Heart right ventricle (tissue), 16 donors: Measurements from ENCODE around the gene ATR. TPM values are rescaled to one million over a fixed set of nuclear protein-coding genes. Genes with fewer than 3 reads are reported as not detected.

Experiments
- ATAC-seq, 8 donors: fragments of 200-7000 bp; cut with Tn5 transposase; one replicate each; pipeline ENCODE4 v1.9.1; 2020; ENCODE audit warnings: mild to moderate bottlenecking in 8 of 8, moderate library complexity in 8 of 8, moderate number of reproducible peaks in 1 of 8
- DNase-seq, 2 donors: peaks; one replicate each; pipeline ENCODE4 v3.0.0-alpha.2; 2020
- H3K27ac ChIP-seq, 10 donors: fragments of 200-600 bp; sonication (generic) in 2 of 10; one replicate each; pipeline versions ENCODE4 v1.5.0 to v1.8.0; 2020 to 2022; ENCODE audit warnings: mild to moderate bottlenecking in 3 of 10
- H3K27me3 ChIP-seq, 7 donors: fragments of 200-600 bp; one replicate each; pipeline ENCODE4 v1.8.0; 2021 to 2022; ENCODE audit warnings: mild to moderate bottlenecking in 2 of 7
- H3K36me3 ChIP-seq, 9 donors: fragments of 200-600 bp; sonication (generic) in 1 of 9; one replicate each; pipeline versions ENCODE4 v1.5.0 to v1.8.0; 2020 to 2022; ENCODE audit warnings: mild to moderate bottlenecking in 2 of 9
- H3K4me1 ChIP-seq, 9 donors: fragments of 200-600 bp; sonication (generic) in 1 of 9; one replicate each; pipeline versions ENCODE4 v1.5.0 to v1.8.0; 2020 to 2022; ENCODE audit warnings: mild to moderate bottlenecking in 4 of 9
- H3K4me3 ChIP-seq, 10 donors: fragments of 200-600 bp; sonication (generic) in 2 of 10; one replicate each; pipeline versions ENCODE4 v1.5.0 to v1.8.0; 2020 to 2022; ENCODE audit warnings: mild to moderate bottlenecking in 7 of 10, moderate library complexity in 2 of 10
- H3K9me3 ChIP-seq, 11 donors: fragments of 200-600 bp in 10 of 11; sonication (generic) in 2 of 11; one replicate each; pipeline versions ENCODE4 v1.5.0 to v1.8.0; 2013 to 2022; ENCODE audit warnings: mild to moderate bottlenecking in 2 of 11, control low read depth in 1 of 11, moderate library complexity in 1 of 11
- CTCF ChIP-seq, 9 donors: fragments of 200-600 bp; sonication (generic) in 2 of 9; IDR thresholded peaks; one replicate each; pipeline versions ENCODE4 v1.5.0 to v1.8.0; 2021 to 2022; ENCODE audit warnings: antibody characterized with exemption in 9 of 9, mild to moderate bottlenecking in 5 of 9, moderate library complexity in 1 of 9
- WGBS, 2 donors: extraction: QIAGEN DNeasy Blood & Tissue Kit; methylation state at CpG; one replicate each; pipeline ENCODE4 v1.1.7; 2013; ENCODE audit warnings: inconsistent platforms in 1 of 2; 5-methylcytosine and 5-hydroxymethylcytosine counted together
- intact Hi-C, 10 donors: fragments of 100-400 bp; cut with DNase I; formaldehyde crosslinking; loops; one replicate each; pipeline versions ENCODE4 v1.11.1 to v1.14.2; 2022
- polyA plus RNA-seq, 2 donors: library from polyadenylated mRNA; stranded (reverse); fragments of 200-250 nt; gene quantifications; one replicate each; pipeline ENCODE4 v1.2.3, GENCODE V29; 2013
- total RNA-seq, 10 donors: library from RNA; stranded (reverse); fragmentation: NEBNext Ultra II Directional in 3 of 10; extraction: Animal tissue kit (Norgen Biotek cat#: 25700) in 3 of 10; gene quantifications; one replicate each; pipeline versions ENCODE4 v1.2.1 to v1.2.4, GENCODE V29; 2021 to 2023
- donor health status: Arrhythmogenic right ventricular cardiomyopathy.
- donor health status: ischemic (EF 13 %, LVEDD 7.1; RV severe dilation, severe dysfunction).
- donor health status: healthy with polysubstance abuse.
- donor health status: DM: no; HTN: yes; CAD: no.
- donor health status: DM: no; HTN: no; CAD: no.
- donor health status: ischemic (EF 25% LVEDD 6.9; RV normal size, moderate dysfunction).
- donor health status: ischemic (EF 25% LVEDD 5.7; RV mildly dilated, moderate dysfunction).
- donor health status: healthy.
- donor health status: DM: yes; HTN: yes; CAD: no.
- donor health status: Ischemic cardiomyopathy.
- donor health status: ischemic (EF 35%, LVEDD 5.7; RV mildly dilated, moderate dysfunction).
- donor health status: nonischemic (EF 11% LVEDD 7.7; RV severe dilation, severe dysfunction).
- donor health status: DM: yes; HTN: yes; CAD: no.
- donor health status: PGD.
- donor health status: ischemic (EF 29% LVEDD 5.4; RV normal size, mild dysfunction).
- donor health status: nonischemic (EF 23%, LVEDD 6.1; RV moderate dilation, normal function).

ATR gene
- total and polyA plus RNA-seq, 12 donors: 4.8 to 19.7 (median 10.8) TPM

- intact Hi-C loops: no loop called here
- Histone ChIP-seq H3K9me3 (no peaks in the 10 kb centered on the region), H3K36me3 (peaks cover 0 to 95% (median 43%) of the 10 kb centered on the region in 9 donors), H3K27me3 (no peaks in the 10 kb centered on the region), H3K4me3 (no peak overlapping the region), H3K27ac (no peak overlapping the region), H3K4me1 (no peaks in the 10 kb centered on the region)
- TF ChIP-seq CTCF (IDR thresholded peaks at IDR 0.05): no peak
- DNase-seq (no peak), ATAC-seq (no peak)
- 96 to 100% methylated on average over 3 of the region's 3 CpGs for WGBS, 2 donors
Measured at GRCh38 chr3:142536519-142536918, 42.0 kb downstream of the ATR start.

GRCh38 chr3:142534543-142534942 lies 44.0 kb downstream of the ATR start:
- no peaks in the 10 kb centered on the region for H3K9me3 ChIP-seq
- no peak overlapping the region for H3K27ac ChIP-seq
- DNase-seq: no peak
- peaks cover 0 to 10% (median 0%) of the 10 kb centered on the region in 9 donors for H3K4me1 ChIP-seq
- no peak overlapping the region for H3K4me3 ChIP-seq
- no peak for TF ChIP-seq CTCF (IDR thresholded peaks at IDR 0.05)
- no peaks in the 10 kb centered on the region for H3K27me3 ChIP-seq
- no peak for ATAC-seq
- peaks cover 0 to 91% (median 43%) of the 10 kb centered on the region in 9 donors for H3K36me3 ChIP-seq
- WGBS, 2 donors: 96 to 99% methylated on average over 2 of the region's 2 CpGs
- intact Hi-C loops: no loop called here

- intact Hi-C loops: no loop called here
Measured at GRCh38 chr3:142530296-142530695, 48.2 kb downstream of the ATR start.

GRCh38 chr3:142523921-142524566 lies 54.5 kb downstream of the ATR start:
- WGBS, 2 donors: 62 to 66% methylated on average over 4 of the region's 4 CpGs
- peaks cover 0 to 52% (median 23%) of the 10 kb centered on the region in 9 donors for H3K36me3 ChIP-seq
- no peak for ATAC-seq

More at GRCh38 chr3:142530296-142530695, 48.2 kb downstream of the ATR start:
- no peak overlapping the region for H3K27ac ChIP-seq
- no peak for TF ChIP-seq CTCF (IDR thresholded peaks at IDR 0.05)
- H3K4me1 ChIP-seq: peaks cover 0 to 10% (median 0%) of the 10 kb centered on the region in 9 donors
- DNase-seq (no peak), ATAC-seq (no peak)
- WGBS, 2 donors: 85 to 97% methylated on average over 1 of the region's 1 CpG
- H3K36me3 ChIP-seq: peaks cover 0 to 52% (median 28%) of the 10 kb centered on the region in 9 donors
- no peaks in the 10 kb centered on the region for H3K27me3 ChIP-seq
- no peak overlapping the region for H3K4me3 ChIP-seq
- H3K9me3 ChIP-seq: no peaks in the 10 kb centered on the region

More at GRCh38 chr3:142523921-142524566, 54.5 kb downstream of the ATR start:
- TF ChIP-seq CTCF (IDR thresholded peaks at IDR 0.05): no peak
- no peak overlapping the region for H3K27ac ChIP-seq
- no peaks in the 10 kb centered on the region for H3K4me1 ChIP-seq
- H3K9me3 ChIP-seq: peaks cover 0 to 17% (median 0%) of the 10 kb centered on the region in 11 donors
- H3K4me3 ChIP-seq: no peak overlapping the region
- intact Hi-C loops: no loop called here
- H3K27me3 ChIP-seq: no peaks in the 10 kb centered on the region
- no peak for DNase-seq
